Naive thymus-derived CD4-positive, alpha-beta T cell (primary cell): Measurements from ENCODE around the gene VWA5B1. TPM values are rescaled to one million over a fixed set of nuclear protein-coding genes. Genes with fewer than 3 reads are reported as not detected.
"Not testable (repeated sequence)": the region's sequence is repeated elsewhere in the genome, so short reads cannot be mapped to it uniquely, and the experiment has no call there.

Experiments used
- ATAC-seq: fragments of 150-1000 bp; cut with Tn5 transposase; 2 replicates; pipeline ENCODE4 v1.10.0; 2021; ENCODE audit warnings: mild to moderate bottlenecking, moderate library complexity
- CTCF ChIA-PET: fragments of 350-600 bp; sonication (Branson Sonifier 250); formaldehyde crosslinking; loops from one replicate; lab custom pipeline; 2021; ENCODE audit warnings: antibody characterized with exemption; lab: Charles Lee
- POLR2A ChIA-PET: fragments of 350-600 bp; sonication (Branson Sonifier 250); formaldehyde crosslinking; loops from one replicate; lab custom pipeline; 2021; ENCODE audit warnings: antibody characterized with exemption, inconsistent platforms; lab: Charles Lee
- DNase-seq, 9 donors: peaks; one replicate each; pipeline versions ENCODE4 v3.0.0 to v3.0.0-alpha.2; 2020 to 2022; ENCODE audit warnings: mixed read lengths in 1 of 9
- H3K27ac ChIP-seq: one replicate; pipeline ENCODE4 v1.7.0; 2013; ENCODE audit warnings: mild to moderate bottlenecking, low read depth, low read length, moderate library complexity
- H3K27me3 ChIP-seq, 2 donors: one replicate each; pipeline ENCODE4 v1.7.0; 2013; ENCODE audit warnings: low read length in 2 of 2, mild to moderate bottlenecking in 2 of 2, moderate library complexity in 2 of 2; ENCODE audit not compliant: control insufficient read depth in 2 of 2, insufficient read depth in 2 of 2
- H3K36me3 ChIP-seq, 3 experiments: 1 replicate in 2 of 3; 2 replicates in 1 of 3; pipeline ENCODE4 v1.7.0; 2013; ENCODE audit warnings: low read length in 3 of 3, mild to moderate bottlenecking in 3 of 3, moderate library complexity in 1 of 3; ENCODE audit not compliant: insufficient read depth in 3 of 3, control insufficient read depth in 2 of 3
- H3K4me1 ChIP-seq, 2 donors: one replicate each; pipeline ENCODE4 v1.7.0; 2013; ENCODE audit warnings: low read length in 2 of 2, mild to moderate bottlenecking in 2 of 2, moderate library complexity in 1 of 2; ENCODE audit not compliant: control insufficient read depth in 2 of 2, insufficient read depth in 2 of 2
- H3K4me3 ChIP-seq: 2 replicates; pipeline ENCODE4 v1.7.0; 2013; ENCODE audit warnings: mild to moderate bottlenecking, low read length
- H3K9me3 ChIP-seq, 3 experiments: 1 replicate in 2 of 3; 2 replicates in 1 of 3; pipeline ENCODE4 v1.7.0; 2013; ENCODE audit warnings: low read length in 3 of 3; ENCODE audit not compliant: control insufficient read depth in 2 of 3
- H3K27ac Mint-ChIP-seq, 9 donors: one replicate each; pipeline ENCODE4 v1.8.0; 2020 to 2022; ENCODE audit warnings: mixed read lengths in 9 of 9, mild to moderate bottlenecking in 8 of 9, moderate library complexity in 5 of 9, inconsistent platforms in 2 of 9
- H3K27me3 Mint-ChIP-seq, 5 donors: one replicate each; pipeline ENCODE4 v1.8.0; 2021 to 2022; ENCODE audit warnings: mixed read lengths in 5 of 5, mild to moderate bottlenecking in 1 of 5
- H3K36me3 Mint-ChIP-seq, 5 donors: one replicate each; pipeline ENCODE4 v1.8.0; 2020 to 2022; ENCODE audit warnings: mixed read lengths in 5 of 5, mild to moderate bottlenecking in 3 of 5, inconsistent platforms in 1 of 5
- H3K4me1 Mint-ChIP-seq, 7 donors: one replicate each; pipeline ENCODE4 v1.8.0; 2020 to 2022; ENCODE audit warnings: mixed read lengths in 7 of 7, mild to moderate bottlenecking in 3 of 7, inconsistent platforms in 1 of 7
- H3K4me3 Mint-ChIP-seq, 10 donors: one replicate each; pipeline ENCODE4 v1.8.0; 2020 to 2022; ENCODE audit warnings: mild to moderate bottlenecking in 10 of 10, mixed read lengths in 10 of 10, moderate library complexity in 6 of 10, inconsistent platforms in 2 of 10
- H3K9me3 Mint-ChIP-seq, 11 donors: one replicate each; pipeline ENCODE4 v1.8.0; 2020 to 2022; ENCODE audit warnings: mixed read lengths in 11 of 11, mild to moderate bottlenecking in 4 of 11, inconsistent platforms in 1 of 11, moderate library complexity in 1 of 11
- intact Hi-C, 2 donors: fragments of 100-400 bp; cut with micrococcal nuclease; formaldehyde crosslinking; loops; one replicate each; pipeline ENCODE4 v1.15.1; 2023
- polyA plus RNA-seq, 2 donors: library from polyadenylated mRNA; unstranded; fragments of 300-500 nt; fragmentation: Illumina TruSeq; gene quantifications; one replicate each; pipeline ENCODE4 v1.2.3, GENCODE V29; 2021
- total RNA-seq, 6 experiments: library from RNA in 5 of 6; stranded (reverse) in 5 of 6; gene quantifications; 1 replicate in 5 of 6; 2 replicates in 1 of 6; pipeline ENCODE4 v1.2.3 and lab custom pipeline; 2021 to 2026

VWA5B1 gene
- total and polyA plus RNA-seq, 7 experiments from 2014 or later = 0.05 to 0.46 (median 0.08) TPM; not detected in 2

DNA sequence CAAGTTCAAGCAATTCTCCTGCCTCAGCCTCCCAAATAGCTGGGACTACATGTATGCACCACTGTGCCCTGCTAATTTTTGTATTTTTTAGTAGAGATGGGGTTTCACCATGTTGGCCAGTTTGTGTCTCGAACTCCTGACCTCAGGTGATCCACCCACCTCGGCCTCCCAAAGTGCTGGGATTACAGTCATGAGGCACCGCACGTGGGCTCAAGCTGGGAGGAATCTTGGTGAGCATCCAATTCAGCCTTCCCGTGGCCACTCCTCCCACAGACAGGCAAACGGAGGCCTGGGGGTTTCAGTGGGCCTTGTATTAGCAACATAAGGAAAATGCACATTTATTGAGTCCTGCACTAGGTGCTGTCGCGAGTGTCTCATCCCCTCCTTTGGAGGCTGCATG is 24.5 kb upstream of the VWA5B1 start:
- Histone ChIP-seq H3K27ac (no peak overlapping the region), H3K9me3 (no peaks in the 10 kb centered on the region), H3K36me3 (no peaks in the 10 kb centered on the region), H3K4me1 (no peaks in the 10 kb centered on the region), H3K27me3 (no peaks in the 10 kb centered on the region), H3K4me3 (no peak overlapping the region)
- intact Hi-C loops = no loop called here
- POLR2A ChIA-PET = no interaction called here
- DNase-seq (no peak), ATAC-seq (no peak)
- Mint-ChIP-seq H3K27me3 (peaks cover 13 to 38% (median 16%) of the 10 kb centered on the region in 5 donors), H3K4me1 (no peaks in the 10 kb centered on the region), H3K4me3 (no peak overlapping the region), H3K9me3 (peaks cover 0 to 8% (median 5%) of the 10 kb centered on the region in 11 donors), H3K27ac (no peak overlapping the region), H3K36me3 (peaks cover 0 to 5% (median 3%) of the 10 kb centered on the region in 5 donors)
- CTCF ChIA-PET = no interaction called here

- ChIA-PET POLR2A (no interaction called here), CTCF (no interaction called here)
- no peak overlapping the region for H3K27ac ChIP-seq
- Mint-ChIP-seq H3K4me3 (no peak overlapping the region), H3K9me3 (peaks cover 0 to 8% (median 5%) of the 10 kb centered on the region in 11 donors), H3K36me3 (peaks cover 0 to 6% (median 3%) of the 10 kb centered on the region in 5 donors), H3K27ac (no peak overlapping the region), H3K4me1 (no peaks in the 10 kb centered on the region), H3K27me3 (peaks cover 13 to 39% (median 16%) of the 10 kb centered on the region in 5 donors)
- H3K4me3 ChIP-seq = no peak overlapping the region
- ATAC-seq = no peak
- no peaks in the 10 kb centered on the region for H3K4me1 ChIP-seq
- no peaks in the 10 kb centered on the region for H3K36me3 ChIP-seq
- no peak for DNase-seq
- no peaks in the 10 kb centered on the region for H3K27me3 ChIP-seq
- intact Hi-C loops = no loop called here
- H3K9me3 ChIP-seq = no peaks in the 10 kb centered on the region
These were observed 24.0 kb upstream of the VWA5B1 start for GRCh38 chr1:20266642-20267041.

- CTCF ChIA-PET = no interaction called here
- H3K27me3 ChIP-seq = no peaks in the 10 kb centered on the region
- Mint-ChIP-seq H3K36me3 (peaks cover 0 to 6% (median 3%) of the 10 kb centered on the region in 5 donors), H3K27me3 (peaks cover 10 to 43% (median 27%) of the 10 kb centered on the region in 5 donors), H3K9me3 (peaks cover 0 to 12% (median 6%) of the 10 kb centered on the region in 11 donors), H3K4me1 (no peaks in the 10 kb centered on the region), H3K4me3 (no peak overlapping the region), H3K27ac (no peak overlapping the region)
- H3K9me3 ChIP-seq = no peaks in the 10 kb centered on the region
- ATAC-seq = no peak
- H3K4me3 ChIP-seq = no peak overlapping the region
- POLR2A ChIA-PET = no interaction called here
- no peak for DNase-seq
- H3K27ac ChIP-seq = no peak overlapping the region
- H3K4me1 ChIP-seq = no peaks in the 10 kb centered on the region
- intact Hi-C loops = no loop called here
- H3K36me3 ChIP-seq = no peaks in the 10 kb centered on the region
These were observed 18.9 kb upstream of the VWA5B1 start for GRCh38 chr1:20271498-20272400.

DNA sequence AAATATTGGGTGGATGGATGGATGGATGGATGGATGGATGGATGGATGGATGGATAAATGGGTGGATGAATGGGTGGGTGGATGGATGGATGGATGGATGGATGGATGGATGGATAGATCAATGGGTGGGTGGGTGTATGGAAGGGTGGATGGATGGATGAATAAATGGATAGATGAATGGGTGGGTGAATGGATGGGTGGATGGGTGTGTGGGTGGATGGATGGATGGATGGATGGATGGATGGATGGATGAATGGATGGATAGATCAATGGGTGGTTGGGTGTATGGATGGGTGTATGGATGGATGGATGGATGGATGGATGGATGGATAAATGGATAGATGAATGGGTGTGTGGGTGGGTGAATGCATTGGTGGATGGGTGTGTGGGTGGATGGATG is 17.0 kb upstream of the VWA5B1 start:
- peaks cover 15 to 40% (median 22%) of the 10 kb centered on the region in 5 donors for H3K27me3 Mint-ChIP-seq
- H3K9me3 ChIP-seq, H3K4me3 Mint-ChIP-seq, CTCF ChIA-PET, H3K4me1 Mint-ChIP-seq, DNase-seq, H3K4me3 ChIP-seq, intact Hi-C loops, POLR2A ChIA-PET, H3K36me3 Mint-ChIP-seq, H3K36me3 ChIP-seq, H3K4me1 ChIP-seq, ATAC-seq, H3K27ac Mint-ChIP-seq, H3K27ac ChIP-seq, H3K27me3 ChIP-seq: not testable (repeated sequence)
- peaks cover 0 to 12% (median 6%) of the 10 kb centered on the region in 11 donors for H3K9me3 Mint-ChIP-seq

- DNase-seq = no peak
- POLR2A ChIA-PET = no interaction called here
- peaks cover 0 to 6% (median 3%) of the 10 kb centered on the region in 5 donors for H3K36me3 Mint-ChIP-seq
These were observed 15.3 kb upstream of the VWA5B1 start for GRCh38 chr1:20275319-20275925.

GRCh38 chr1:20276485-20277159 is 14.1 kb upstream of the VWA5B1 start:
- Mint-ChIP-seq H3K9me3 (peaks cover 0 to 3% (median 0%) of the 10 kb centered on the region in 11 donors), H3K4me3 (no peak overlapping the region), H3K36me3 (no peaks in the 10 kb centered on the region), H3K27me3 (peaks cover 0 to 39% (median 15%) of the 10 kb centered on the region in 5 donors), H3K27ac (no peak overlapping the region), H3K4me1 (no peaks in the 10 kb centered on the region)
- H3K9me3 ChIP-seq = no peaks in the 10 kb centered on the region
- no peaks in the 10 kb centered on the region for H3K4me1 ChIP-seq
- CTCF ChIA-PET = no interaction called here
- POLR2A ChIA-PET = no interaction called here
- no peaks in the 10 kb centered on the region for H3K36me3 ChIP-seq
- H3K27me3 ChIP-seq = no peaks in the 10 kb centered on the region
- ATAC-seq (no peak), DNase-seq (no peak)
- intact Hi-C loops = no loop called here
- no peak overlapping the region for H3K27ac ChIP-seq
- no peak overlapping the region for H3K4me3 ChIP-seq

More at GRCh38 chr1:20275319-20275925, 15.3 kb upstream of the VWA5B1 start:
- Mint-ChIP-seq H3K27me3 (peaks cover 8 to 40% (median 14%) of the 10 kb centered on the region in 5 donors), H3K4me1 (no peaks in the 10 kb centered on the region), H3K9me3 (peaks cover 0 to 12% (median 6%) of the 10 kb centered on the region in 11 donors), H3K4me3 (no peak overlapping the region), H3K27ac (no peak overlapping the region)
- no peaks in the 10 kb centered on the region for H3K4me1 ChIP-seq
- no peaks in the 10 kb centered on the region for H3K9me3 ChIP-seq
- H3K27ac ChIP-seq = no peak overlapping the region
- CTCF ChIA-PET = no interaction called here
- no peaks in the 10 kb centered on the region for H3K36me3 ChIP-seq
- no peaks in the 10 kb centered on the region for H3K27me3 ChIP-seq
- H3K4me3 ChIP-seq = no peak overlapping the region
- ATAC-seq = no peak
- intact Hi-C loops = no loop called here
